ENCODE results near the gene MYH10.

MYH10 gene

GRCh38 chr17:8438441-8438840 is 192.1 kb downstream of the MYH10 start:
- DNase-seq = no peak

GRCh38 chr17:8436844-8437171 is 193.7 kb downstream of the MYH10 start:
- peak; percentile 6 for DNase-seq

- DNase-seq = peak; percentile 73
Observed at GRCh38 chr17:8436169-8436843, 194.2 kb downstream of the MYH10 start.

GRCh38 chr17:8435245-8436168 is 195.0 kb downstream of the MYH10 start, which contains the start of gene NDEL1:
Gene NDEL1, plus strand, starts transcription at chr17:8435884. Its CDS starts 8,388 bp downstream, at chr17:8444272.
- peak; percentile 99 for DNase-seq

- DNase-seq = no peak
Observed at GRCh38 chr17:8430966-8431365, 199.6 kb downstream of the MYH10 start.

- no peak for DNase-seq
Observed at GRCh38 chr17:8426802-8427201, 203.7 kb downstream of the MYH10 start.

GRCh38 chr17:8426094-8426720 is 204.3 kb downstream of the MYH10 start:
- DNase-seq = no peak

Measured in suppressor macrophage treated with lipopolysaccharide for 4 hours (primary cell).